Pulmonary artery endothelial cell (primary cell): ENCODE measurements around the gene ATL2. TPM values are rescaled to one million over a fixed set of nuclear protein-coding genes. Genes with fewer than 3 reads are reported as not detected.
"Not testable (repeated sequence)": the region's sequence is repeated elsewhere in the genome, so short reads cannot be mapped to it uniquely, and the experiment has no call there.

Source experiments
- DNase-seq: peaks from one replicate; pipeline ENCODE4 v3.0.0-alpha.2; 2011; ENCODE audit warnings: low read depth, low spot score
- total RNA-seq: library from RNA; depleted of rRNA; stranded (reverse); fragments of >200 nt; gene quantifications from 2 replicates; pipeline ENCODE4 v1.2.3, GENCODE V29; 2014

Gene ATL2
- total RNA-seq, 1 donor from 2014 or later: 56.8 TPM

DNA sequence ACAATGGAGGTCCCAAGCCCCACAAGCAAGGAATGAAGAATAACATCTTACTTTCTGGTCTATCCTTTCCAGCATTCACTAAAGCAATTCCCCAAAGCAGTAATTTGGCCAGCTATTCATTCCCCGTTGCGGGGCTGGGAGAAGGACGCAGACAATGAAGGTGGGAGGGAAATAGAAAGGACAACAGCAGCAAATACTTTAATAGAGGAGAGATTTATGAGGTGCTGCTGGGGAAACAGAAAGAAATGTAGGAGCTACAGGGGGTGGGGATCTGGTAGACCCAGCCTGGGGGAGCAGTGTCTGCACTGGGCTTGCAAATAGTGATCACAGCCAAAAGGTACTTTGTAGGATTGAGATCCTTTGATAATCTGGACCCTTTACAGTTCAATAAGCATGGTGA lies 13.9 kb upstream of the ATL2 start:
- DNase-seq: no peak

DNA sequence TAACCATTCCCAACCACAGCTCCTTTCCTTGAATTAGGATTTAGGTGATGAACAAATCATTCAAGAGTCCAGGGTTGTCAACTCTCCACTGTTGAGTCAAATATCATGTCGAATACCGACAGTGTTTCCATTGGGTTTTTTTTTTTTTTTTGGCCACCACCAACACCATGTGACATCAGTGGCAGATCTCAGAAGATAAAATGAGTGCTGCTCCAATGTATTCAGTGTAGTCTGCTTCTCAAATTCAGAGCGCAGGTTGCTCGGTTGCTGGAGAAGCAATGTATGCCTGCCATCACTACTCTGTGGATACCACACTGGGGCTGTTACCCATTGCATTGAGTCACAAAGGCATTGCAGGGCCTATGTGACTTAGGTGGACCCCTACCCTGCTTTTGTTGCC lies 10.8 kb upstream of the ATL2 start:
- no peak for DNase-seq

DNA sequence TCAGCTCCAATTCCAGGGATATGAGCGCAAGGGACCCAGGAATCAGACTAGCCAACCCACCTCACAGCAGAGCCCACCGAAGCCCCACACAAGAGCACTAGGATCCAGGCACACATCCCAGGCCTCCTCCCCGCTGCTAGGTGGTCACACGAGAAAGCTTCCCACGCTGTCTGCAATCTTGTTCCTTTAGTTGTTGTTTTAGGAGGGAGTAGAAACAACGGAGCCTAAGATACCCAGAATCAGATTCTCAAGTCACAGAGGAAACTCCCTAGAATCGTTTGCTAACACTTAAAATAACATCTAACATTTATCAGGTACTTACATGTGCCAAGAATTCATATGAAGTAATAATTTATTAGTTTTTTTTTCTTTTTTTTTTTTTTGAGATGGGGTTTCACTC lies 9.7 kb upstream of the ATL2 start:
- no peak for DNase-seq

DNA sequence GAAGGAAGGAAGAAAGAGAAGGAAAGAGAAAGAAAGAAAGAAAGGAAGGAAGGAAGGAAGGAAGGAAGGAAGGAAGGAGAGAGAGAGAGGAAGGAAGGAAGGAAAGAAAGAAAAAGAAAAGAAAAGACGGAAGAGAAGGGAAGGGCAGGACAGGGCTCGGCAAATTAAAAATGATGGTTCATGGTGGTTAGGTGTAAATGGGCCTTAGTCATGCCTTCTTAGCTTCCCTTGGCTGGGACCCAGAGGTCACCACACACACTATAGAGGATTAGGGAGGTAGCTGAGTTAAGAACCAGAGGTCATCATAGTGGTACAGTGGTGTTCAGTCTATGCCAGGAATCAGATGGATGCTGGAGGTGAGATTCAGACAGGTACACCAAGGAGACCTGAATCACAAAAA lies 9.3 kb upstream of the ATL2 start:
- DNase-seq: no peak

DNA sequence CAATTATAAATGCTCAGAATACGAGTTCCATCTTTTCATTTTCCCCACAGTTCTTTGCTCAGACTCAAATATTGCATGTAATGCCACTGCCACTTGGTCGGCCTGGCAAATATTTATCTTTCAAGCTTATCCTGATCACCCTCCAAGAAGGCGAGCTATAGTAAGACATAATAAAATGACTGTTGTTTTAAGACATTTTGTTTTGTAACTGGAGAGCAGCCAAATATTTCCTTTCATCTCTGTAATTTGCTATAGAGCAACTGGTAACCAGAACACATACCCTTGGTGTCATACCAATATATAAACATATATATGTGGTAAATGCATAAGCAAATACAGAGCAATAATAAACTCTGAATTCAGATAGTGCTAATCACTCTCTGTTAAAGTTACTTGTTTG lies 7.3 kb upstream of the ATL2 start:
- no peak for DNase-seq

DNA sequence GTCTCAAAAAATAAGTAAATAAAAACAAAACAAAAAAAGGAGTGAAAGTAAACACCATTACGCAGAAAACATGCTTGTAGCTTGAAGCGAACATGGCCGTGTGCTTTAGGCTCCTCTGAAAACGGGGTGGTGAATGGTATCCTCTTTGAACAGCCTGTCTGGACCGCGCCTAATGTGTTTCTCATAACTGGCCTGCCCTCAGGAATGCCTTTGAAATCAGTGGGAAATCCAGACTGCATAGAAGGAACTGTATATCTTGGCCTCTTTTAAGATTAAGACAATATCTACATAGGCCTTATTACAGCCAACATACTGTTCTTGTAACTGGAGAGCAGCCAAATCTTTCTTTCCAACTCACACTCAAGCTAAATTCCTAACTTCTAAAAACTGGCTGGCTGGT lies 6.7 kb upstream of the ATL2 start:
- DNase-seq: not testable (repeated sequence)

DNA sequence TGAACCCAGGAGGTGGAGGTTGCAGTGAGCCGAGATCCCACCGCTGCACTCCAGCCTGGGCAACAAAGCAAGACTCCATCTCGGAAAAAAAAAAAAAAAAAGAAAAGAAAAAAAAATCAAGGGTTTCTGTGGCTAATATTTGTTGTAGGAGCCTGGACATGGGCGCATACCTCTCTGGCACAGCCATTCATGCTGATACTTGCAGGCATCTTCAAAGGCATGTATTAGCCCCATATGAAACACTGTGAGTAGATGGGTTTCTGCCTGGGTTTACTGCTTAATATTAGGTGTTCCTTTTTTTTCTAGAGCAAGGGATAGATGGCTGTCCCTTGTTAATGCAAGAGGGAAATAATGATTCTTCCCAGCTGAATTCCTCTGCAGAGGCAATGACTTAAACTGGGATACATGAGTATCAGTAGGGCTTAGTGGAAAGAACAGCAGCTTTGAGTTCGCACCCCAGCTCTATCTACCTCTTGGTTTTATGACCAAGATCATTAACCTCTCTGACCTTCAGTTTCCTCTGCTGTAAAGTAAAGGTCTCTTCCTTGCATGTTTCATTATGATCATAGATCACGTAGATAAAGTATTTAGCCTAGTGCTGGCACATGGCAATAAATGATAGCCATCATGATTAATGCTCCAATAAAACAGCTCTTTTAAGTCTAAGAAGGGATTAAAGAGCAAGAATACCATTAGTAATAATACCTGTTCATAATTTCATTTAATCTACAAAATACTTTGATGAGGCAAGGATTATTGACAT lies 4.5 kb upstream of the ATL2 start:
- no peak for DNase-seq

DNA sequence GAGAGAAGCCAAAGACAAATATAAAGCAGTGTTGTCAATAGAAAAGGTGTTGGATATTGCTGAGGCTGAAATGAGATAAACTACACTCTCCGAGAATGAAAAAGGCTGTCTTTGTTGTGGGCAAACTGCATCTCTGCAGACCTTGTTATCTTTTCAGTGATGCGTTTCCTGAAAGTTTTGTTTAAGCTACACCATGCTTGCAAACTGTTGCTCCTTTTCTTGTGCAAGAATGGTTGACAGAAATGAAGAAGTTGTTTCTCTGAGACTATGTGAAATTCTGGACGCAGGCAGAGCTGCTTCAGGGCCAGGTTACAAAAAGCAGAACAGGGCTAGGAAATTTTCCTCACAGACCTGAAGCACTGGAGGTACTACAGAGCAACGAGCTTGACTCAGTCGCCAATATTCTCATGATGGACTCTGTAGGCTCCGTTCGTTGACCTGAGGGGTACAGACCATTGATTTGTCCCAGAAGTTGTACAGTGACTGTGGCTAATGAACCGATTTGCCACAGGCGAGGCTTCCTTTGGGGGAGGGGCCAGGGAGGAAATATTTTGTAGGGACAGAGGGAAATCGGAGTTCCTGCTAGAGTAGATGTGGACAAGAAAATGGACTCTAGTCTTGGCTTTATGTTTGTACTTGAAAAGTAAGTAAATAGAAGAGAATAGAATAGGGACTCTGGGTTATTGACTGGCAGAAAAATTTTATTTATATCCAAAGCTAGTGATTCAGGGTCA lies 3.5 kb upstream of the ATL2 start:
- no peak for DNase-seq

DNA sequence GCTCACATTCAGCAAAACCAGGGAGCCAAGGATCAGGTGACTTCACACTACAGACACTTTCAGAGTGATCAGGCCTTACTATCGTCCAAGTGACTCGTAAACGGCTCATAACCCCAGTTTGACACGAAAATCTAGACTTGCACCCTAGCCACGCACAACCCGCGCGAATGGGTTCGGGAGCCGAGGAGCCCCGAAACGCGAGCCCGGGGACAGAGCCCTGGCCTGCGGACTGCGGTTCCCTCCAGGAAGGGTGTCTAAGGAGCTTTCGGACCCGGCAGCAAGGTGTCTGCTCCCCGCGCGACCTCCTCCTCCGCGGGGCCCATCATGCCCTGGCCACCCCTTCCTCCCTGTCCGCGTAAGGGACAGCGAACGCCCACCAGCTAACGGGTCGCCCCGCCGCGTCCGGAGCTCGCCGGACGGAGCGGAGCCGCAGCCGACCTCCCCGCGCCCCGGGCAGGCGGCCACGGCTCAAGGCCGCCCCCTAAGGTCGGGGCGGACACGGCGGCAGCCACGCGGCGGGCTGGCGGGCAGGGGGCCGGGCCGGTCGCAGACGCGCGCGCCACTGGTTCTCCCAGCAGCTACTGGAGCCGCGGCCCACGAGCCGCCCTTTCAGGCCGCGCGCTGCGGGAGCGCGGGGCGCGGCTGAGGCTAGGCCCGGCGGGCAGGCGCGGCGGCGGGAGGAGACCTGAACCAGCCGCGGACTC lies 575 bp downstream of the ATL2 start:
- peak; percentile 46 for DNase-seq

DNA sequence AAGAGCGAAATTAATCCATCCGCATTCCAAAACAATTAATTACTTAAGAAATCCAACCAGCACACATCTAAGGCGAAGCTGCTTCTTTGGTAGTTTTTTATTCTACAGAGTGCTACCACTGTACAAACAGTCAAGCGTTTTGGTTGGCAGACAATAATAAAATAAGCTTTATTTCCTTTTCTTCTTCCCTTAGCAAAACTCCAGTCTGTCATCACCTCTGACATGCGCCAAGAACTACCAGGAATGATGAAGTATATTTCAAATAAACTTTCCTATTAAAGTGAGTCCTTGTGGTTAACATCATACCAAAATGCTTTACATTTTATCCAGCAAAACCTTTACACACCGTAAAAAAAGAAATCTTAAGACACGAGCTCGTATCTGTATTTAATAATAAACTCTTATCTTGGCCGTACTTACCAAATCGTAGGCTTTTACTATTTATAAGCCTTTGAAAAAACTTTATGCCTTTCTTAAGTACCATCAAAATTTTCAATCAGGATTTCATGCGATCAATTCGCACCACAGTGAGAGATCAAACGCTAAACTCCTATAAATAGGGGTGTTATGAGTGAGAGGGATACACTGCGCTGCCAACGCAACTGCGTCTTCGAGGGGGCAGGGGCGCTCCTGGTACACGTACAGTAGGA lies 1.3 kb downstream of the ATL2 start:
- DNase-seq: no peak

DNA sequence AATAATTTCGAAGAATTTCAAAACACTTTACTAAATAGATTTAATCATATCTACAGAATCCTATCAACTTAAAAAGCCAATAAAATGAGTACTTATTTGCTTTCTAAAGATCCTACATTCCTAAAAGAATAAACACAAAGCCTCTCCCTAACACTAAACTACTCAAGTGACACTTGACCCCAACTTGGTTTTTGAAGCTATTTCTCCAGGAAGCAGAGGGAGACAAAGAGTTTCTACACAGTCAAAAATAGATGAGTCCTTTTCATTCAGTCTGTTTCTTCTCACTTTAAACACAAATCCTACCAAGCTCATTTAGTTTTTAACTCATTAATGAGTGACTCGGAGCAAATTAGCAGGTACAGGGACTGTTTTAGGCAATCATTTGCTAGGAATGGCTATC lies 2.1 kb downstream of the ATL2 start:
- no peak for DNase-seq

DNA sequence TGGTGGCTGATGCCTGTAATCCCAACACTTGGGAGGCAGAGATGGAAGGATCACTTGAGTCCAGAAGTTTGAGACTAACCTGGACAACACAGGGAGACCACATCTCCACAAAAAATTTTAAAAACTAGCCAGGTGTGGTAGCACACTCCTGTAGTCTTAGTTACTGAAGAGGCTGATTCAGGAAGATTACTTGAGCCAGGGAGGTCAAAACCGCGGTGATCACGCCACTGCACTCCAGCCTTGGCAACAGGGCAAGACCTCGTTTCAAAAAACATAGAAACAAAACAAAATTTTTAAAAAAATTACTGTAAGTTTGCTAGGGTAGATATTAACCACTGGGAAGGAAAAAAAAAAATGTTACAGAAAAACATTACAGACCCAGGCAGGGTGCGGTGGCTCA lies 5.8 kb downstream of the ATL2 start:
- DNase-seq: no peak

DNA sequence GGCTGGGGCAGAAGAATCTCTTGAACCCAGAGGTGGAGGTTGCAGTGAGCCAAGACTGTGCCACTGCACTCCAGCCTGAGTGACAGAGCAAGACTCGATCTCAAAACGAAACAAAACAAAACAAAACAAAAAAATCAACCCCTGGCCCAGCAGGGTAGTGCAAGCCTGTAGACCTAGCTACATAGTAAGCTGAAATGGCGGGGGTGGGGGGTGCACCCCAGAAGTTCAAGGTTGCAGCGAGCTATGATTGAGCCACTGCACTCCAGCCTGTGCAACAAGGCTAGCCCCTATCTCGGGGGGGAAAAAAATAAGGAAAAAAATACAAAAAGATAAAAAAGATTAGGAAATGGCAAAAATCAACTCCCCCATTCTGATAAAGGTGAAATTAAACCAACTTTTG lies 6.4 kb downstream of the ATL2 start:
- no peak for DNase-seq

DNA sequence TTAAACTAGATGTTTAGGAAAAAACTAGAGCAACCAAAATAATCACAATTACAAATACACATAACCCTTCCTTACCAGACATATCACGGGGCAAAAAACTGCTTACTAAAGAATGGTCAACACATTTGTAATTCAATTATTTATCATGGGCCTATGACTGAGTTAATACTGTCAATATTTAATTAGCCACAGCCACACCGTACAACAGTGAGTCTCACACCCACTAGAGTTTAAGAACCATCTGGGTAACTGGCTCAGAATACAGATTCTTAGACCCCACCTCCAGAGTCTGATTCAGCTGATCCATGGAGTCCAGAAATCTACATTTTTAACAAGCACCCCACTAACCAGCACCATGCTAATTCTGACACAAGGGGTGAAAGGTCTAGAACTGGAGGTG lies 14.8 kb downstream of the ATL2 start:
- no peak for DNase-seq

DNA sequence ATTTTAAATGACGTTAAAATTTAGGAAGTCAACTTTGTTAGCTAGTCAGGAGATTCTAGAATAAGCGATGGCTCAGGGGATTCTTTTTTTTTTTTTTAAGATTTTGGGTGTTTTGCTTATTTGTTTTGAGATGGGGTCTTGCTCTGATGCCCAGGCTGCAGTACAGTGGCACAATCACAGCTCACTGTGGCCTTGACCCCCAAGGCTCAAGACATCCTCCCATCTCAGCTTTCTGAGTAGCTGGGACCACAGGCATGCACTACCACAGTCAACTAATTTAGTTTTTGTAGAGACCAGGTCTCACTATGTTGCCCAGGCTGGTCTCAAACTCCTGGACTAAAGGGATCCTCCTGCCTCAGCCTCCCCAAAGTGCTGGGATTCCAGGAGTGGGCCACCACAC lies 16.9 kb downstream of the ATL2 start:
- no peak for DNase-seq

DNA sequence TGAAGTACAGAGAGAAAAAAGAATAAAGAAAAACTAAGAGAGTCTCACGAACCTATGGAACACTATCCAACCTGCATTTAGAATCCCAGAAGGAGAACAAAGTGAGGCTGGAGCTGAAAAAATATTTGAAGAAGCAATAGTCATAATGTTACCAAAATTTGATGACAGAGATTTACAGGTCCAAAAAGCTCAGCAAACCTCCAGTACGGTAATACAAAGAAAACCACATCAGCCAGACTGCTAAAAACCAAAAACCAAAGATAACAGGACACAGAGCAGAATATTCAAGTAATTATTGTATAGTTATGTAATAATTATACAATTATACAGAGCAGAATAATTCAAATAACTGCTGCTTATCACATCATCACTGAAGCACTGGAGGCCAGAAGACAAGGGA lies 23.7 kb downstream of the ATL2 start:
- DNase-seq: no peak

DNA sequence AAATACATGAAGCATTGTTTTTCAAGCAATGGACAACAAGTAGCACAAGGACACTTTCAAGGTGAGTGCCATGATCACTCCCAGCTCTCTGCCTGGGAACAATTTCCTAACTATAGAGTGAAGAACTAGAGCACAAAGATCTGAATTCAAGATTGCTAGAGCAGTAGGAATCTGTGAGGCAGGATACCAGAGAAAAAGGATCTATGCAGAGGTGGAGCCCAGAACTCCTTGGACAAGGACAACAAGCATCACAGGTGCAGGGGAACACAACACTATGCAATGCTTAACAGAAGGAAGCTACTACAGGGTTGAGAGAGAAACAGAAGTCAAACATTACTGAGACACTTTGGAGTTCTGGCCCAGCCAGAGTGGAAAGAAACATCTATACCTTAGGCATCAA lies 24.7 kb downstream of the ATL2 start:
- DNase-seq: no peak

DNA sequence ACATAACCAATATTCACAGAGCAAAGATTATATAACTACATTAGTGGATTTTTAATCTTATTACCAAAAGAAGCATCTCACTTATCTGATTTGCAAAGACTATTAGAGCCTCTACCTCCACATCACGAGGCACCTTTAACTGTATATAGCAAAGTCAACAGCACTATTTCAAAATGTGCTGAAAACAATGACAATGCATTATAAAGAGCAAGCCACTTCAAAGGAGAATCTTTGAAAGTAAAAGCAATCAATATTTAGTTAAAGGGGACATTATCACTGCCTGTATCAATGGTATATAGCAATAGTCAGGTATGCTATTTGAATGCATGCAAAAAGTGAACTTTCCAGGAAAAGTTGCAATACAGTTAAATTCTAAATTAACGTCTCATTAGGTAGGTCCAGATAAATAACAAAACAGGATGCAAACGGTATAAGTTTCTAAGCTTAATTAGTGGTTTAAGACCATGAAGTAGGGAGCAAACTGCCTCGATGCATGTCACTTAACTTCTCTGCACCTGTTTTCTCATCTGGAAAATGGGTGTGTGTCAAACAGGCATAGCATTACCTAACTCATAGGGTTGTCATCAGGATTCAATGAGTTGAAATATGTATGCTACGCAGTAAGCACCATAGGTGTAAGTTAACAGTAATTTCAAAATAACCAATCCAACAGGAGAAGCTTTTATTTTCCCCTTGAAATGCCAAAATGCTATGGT lies 31.6 kb downstream of the ATL2 start:
- DNase-seq: no peak

DNA sequence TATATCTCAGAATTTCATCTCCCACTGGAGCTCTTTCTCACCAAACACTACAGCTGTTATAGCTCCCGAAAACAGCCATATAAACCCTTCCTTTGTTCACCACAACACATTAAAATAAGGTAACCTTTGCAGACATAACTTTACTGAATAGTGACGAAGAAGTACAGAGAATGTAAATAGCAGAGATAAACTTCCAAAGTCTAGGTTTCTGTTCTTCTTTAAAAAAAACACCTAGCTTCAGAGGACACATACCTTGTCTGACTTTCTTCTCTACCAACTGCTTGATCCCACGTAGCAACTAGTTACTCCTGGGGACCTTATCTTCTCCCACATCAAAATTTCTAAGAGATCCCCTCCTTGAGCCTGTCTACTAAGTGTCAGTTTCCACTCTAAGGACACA lies 32.3 kb downstream of the ATL2 start:
- DNase-seq: no peak

DNA sequence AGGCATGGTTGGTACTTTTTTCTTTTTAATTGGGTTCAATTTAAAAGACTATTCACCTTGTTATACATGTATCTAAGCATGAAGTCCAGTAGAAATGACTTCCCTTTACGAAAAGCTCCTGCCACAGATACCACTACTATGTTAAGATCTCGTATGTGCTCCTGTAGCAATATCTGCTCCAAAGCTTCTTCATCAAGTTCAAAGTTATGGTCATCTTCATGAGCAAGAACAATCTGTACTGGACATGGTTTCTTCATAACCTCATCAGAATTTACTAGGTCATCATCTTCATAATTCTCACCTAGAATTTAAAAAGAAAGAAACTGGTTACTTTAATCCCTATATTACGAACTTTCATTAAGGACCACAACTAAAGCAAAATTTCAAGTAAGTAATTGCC lies 33.9 kb downstream of the ATL2 start:
- no peak for DNase-seq

DNA sequence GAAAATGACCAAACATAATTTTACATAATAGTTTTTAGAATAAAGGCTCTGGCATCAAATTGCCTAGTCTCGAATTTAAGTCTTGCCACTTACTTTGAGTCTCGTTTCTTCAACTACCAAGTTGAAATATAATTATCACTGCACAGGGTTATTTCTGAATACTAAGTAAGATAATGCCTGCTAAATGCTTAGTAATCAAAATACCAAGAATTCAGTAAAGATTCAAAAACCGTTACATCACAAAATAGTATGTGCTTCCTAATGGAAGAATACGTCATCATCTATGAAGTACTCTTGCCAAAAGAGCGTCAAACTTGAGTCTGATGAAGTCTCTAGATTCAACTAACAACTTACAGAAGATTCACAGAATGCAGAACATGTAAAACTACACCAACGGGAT lies 40.5 kb downstream of the ATL2 start:
- DNase-seq: no peak

DNA sequence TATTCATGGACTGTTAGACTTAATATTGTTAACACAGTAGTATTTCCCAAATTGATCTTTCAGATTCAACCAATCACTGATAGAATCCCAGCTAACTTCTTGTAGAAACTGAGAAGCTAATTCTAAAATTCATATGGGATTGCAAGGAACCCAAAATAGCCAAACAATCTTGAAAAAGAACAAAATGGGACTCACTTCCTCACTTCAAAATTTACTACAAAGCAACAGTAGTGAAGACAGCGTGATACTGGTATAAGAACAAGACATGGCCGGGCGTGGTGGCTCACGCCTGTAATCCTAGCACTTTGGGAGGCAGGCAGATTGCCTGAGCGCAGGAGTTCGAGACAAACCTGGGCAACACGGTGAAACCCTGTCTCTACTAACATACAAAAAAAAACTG lies 46.3 kb downstream of the ATL2 start:
- no peak for DNase-seq
